ENCODE results near the gene COL13A1.

- no peak for TF ChIP-seq CTCF (IDR thresholded peaks at IDR 0.05 in 4 of 5, conservative IDR thresholded peaks at IDR 0.05 in 1 of 5)
- no peak for TF ChIP-seq POLR2A (IDR thresholded peaks at IDR 0.05)
Measured at GRCh38 chr10:69948261-69948660, 146.6 kb downstream of the COL13A1 start.
